ENCODE measurements around the gene PDIA2. TPM values are rescaled to one million over a fixed set of nuclear protein-coding genes. Genes with fewer than 3 reads are reported as not detected.

PDIA2 gene
- total RNA-seq, 1 donor from 2014 or later, result not detected

DNA sequence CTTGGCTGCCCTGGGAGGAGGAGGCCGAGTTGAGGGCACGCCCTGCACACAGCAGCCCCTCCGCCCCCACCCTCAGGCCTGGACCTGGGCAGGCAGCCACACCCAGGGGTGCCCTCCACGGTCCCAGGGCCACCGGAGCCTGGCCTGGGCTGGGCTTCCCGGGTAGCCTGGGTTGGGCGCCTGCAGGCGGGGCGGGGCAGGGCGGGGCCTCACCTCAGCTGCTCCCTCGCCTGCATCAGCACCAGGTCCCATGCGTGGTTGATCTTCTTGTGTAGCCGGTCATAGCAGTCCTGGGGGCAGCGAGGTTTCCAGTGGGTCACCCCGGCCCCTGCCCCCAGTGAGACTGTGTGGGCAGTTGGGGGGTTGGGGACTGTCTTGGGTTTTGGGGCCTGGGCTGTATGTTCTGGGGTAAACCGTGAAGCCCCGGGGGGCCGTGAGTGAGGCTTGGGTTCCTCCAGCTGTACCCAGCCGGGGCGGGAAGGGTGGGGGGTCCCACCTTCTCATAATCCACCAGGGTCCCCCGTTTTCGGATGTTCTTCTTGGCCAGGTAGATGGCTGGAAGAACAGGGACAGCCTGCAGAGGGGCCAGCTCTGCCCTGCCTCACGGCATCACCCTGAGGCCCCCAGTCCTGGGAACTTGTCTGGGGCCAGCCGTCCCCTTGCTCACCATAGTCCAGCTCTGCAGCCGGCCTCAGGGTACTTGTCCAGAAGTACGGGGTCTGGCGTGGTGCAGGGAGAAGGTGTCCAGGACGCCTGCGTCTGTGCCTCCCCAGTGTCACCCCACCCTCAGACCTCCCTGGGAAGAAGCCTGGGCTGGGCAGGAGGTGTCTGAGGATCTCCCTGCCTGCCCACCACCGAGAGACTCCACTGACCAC lies 9.2 kb upstream of the PDIA2 start:
- Histone ChIP-seq H3K27ac (no peak overlapping the region), H3K4me1 (peaks cover 8% of the 10 kb centered on the region), H3K36me3 (no peaks in the 10 kb centered on the region), H3K9me3 (no peaks in the 10 kb centered on the region), H3K4me3 (no peak overlapping the region), H3K27me3 (ENCODE audit: low read depth) (peaks cover 27% of the 10 kb centered on the region)
- TF ChIP-seq, protein P1, sequence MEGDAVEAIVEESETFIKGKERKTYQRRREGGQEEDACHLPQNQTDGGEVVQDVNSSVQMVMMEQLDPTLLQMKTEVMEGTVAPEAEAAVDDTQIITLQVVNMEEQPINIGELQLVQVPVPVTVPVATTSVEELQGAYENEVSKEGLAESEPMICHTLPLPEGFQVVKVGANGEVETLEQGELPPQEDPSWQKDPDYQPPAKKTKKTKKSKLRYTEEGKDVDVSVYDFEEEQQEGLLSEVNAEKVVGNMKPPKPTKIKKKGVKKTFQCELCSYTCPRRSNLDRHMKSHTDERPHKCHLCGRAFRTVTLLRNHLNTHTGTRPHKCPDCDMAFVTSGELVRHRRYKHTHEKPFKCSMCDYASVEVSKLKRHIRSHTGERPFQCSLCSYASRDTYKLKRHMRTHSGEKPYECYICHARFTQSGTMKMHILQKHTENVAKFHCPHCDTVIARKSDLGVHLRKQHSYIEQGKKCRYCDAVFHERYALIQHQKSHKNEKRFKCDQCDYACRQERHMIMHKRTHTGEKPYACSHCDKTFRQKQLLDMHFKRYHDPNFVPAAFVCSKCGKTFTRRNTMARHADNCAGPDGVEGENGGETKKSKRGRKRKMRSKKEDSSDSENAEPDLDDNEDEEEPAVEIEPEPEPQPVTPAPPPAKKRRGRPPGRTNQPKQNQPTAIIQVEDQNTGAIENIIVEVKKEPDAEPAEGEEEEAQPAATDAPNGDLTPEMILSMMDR (IDR thresholded peaks at IDR 0.05), result no peak
- DNase-seq (no peak), ATAC-seq (peak; percentile 1 to 3)
- intact Hi-C loops (cut with DNase I), result no loop called here

DNA sequence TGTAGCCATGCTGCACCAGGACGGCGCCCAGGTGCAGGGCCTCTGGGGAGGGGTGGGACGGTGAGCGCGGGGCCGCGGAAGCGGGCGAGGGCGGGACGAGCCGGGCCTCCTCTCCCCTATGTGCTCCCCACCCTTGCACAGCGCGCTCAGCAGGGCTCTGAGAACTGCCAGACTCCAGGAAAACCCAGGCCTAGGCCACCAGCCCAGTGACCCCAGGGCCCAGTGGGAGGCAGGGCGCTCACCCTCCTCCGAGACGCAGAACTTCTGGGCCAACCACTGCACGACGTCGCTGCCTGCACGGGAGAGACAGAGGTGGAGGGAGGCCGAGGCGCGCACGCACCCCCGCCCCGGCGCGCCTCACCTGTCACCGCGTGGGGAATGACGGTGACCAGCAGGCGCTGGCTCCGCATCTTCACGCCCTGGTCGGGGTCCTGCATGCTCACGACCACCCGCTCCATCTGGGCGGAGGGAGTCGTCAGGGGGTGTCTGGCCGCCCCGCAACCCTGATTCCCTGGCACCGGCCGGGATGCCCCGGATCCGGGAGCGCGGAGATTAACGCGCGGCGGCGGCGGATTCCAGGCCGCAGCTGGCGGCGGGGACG lies 7.8 kb upstream of the PDIA2 start:
- Histone ChIP-seq H3K4me3 (peak overlapping the region; percentile 58), H3K4me1 (peaks cover 8% of the 10 kb centered on the region), H3K36me3 (no peaks in the 10 kb centered on the region), H3K27ac (no peak overlapping the region), H3K27me3 (ENCODE audit: low read depth) (peaks cover 37% of the 10 kb centered on the region), H3K9me3 (no peaks in the 10 kb centered on the region)
- DNase-seq, result no peak
- ATAC-seq, result peak in 1 of 2 donors; percentile 15
- intact Hi-C loops (cut with DNase I), result no loop called here
- TF ChIP-seq, protein P1 (IDR thresholded peaks at IDR 0.05), result no peak

DNA sequence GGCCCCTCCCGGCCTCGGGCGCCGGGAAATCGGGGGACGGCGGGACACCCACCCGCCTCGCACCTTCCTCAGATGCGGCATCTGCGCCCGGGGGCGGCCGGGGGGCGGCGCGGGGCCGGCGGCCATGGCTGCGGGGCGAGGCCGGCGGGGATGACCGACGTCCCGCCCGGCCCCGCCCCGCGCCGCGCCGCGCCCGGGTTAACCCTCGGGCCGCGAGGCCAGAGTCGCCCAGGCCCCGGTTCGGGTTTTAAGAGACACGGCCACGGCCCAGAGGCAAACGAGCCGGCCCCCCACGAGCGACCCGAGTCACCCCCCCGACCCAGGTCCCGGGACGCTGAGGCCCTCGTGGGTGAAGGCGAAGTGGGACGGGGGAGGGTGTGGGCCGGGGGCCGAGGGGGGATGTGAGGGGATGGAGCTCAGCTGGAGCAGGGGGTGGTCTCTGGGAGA lies 7.2 kb upstream of the PDIA2 start, which contains the start of gene RGS11:
Gene RGS11 (minus strand): TSS at position 159 of the 447 bp plus-strand sequence. CDS start 33 bp downstream, at position 126.
- DNase-seq (no peak), ATAC-seq (peak in 1 of 2 donors; percentile 17)
- intact Hi-C loops (cut with DNase I), result no loop called here
- Histone ChIP-seq H3K4me3 (peak within 1 kb of the TSS; percentile 58), H3K4me1 (peaks cover 10% of the 10 kb centered on the region), H3K36me3 (no peaks in the 10 kb centered on the region), H3K27me3 (ENCODE audit: low read depth) (peaks cover 41% of the 10 kb centered on the region), H3K9me3 (no peaks in the 10 kb centered on the region), H3K27ac (no peak within 1 kb of the TSS)
- TF ChIP-seq, protein P1 (IDR thresholded peaks at IDR 0.05), result no peak

DNA sequence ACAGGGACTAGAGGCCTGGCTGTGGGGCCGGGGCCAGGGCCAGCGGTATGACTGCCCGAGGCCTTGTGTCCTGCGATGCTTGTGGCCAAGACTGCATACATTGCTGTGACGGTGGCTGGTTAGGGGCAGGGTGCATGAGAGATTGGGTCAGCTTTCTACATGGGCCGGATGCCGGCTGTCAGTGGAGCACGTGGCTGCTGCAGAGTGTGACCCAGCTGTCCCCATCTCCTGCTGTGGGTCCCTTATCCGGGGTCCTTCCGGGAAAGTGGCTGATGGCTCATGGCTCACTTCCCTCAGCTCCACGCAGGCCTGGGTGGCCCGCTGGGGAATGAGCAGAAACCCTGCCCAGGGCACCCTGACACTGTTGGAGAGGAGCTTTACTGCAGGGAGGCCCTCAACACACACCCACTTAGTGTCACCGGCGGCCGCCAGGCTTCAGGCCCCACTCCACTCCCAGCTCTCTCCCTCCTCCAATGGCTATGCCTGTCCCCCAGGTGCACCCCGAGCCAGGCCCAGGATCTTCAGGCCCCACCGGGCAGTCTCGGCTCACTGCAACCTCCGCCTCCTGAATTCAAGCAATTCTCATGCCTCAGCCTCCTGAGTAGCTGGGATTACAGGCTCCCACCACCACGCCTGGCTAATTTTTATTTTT lies 6.4 kb upstream of the PDIA2 start:
- no peaks in the 10 kb centered on the region for H3K9me3 ChIP-seq
- H3K36me3 ChIP-seq, result no peaks in the 10 kb centered on the region
- TF ChIP-seq, protein P1 (IDR thresholded peaks at IDR 0.05), result no peak
- H3K27ac ChIP-seq, result no peak overlapping the region
- intact Hi-C loops (cut with DNase I), result no loop called here
- ATAC-seq, result no peak
- H3K27me3 ChIP-seq (ENCODE audit: low read depth), result peaks cover 48% of the 10 kb centered on the region
- no peak for DNase-seq
- peak overlapping the region; percentile 58 for H3K4me3 ChIP-seq
- H3K4me1 ChIP-seq, result peaks cover 15% of the 10 kb centered on the region

DNA sequence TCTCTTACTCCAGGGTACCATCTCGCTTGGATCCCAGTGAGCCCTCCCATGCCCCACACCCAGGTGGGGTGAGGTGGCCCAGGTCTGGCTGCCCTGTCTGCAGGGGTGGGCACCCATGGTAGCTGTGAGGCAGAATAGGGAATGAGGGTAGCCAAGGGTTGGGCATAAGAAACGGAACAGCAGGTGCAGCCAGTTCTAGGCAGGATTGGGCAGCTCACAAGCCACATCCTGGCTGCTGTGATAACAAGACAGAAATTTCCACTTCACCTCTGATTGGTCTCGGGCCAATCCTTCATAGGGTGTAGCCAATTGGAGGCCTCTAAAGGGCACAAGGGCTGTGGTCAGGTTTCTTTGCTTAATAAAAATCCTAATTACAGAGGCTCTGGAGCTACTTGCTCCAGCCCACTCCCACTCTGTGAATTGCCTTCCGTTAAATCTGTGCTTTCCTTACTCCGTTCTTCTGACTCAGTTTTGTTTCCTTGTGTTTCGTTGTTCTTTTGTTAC lies 4.0 kb upstream of the PDIA2 start:
- no peaks in the 10 kb centered on the region for H3K9me3 ChIP-seq
- TF ChIP-seq, protein P1 (IDR thresholded peaks at IDR 0.05), result no peak
- H3K36me3 ChIP-seq, result no peaks in the 10 kb centered on the region
- intact Hi-C loops (cut with DNase I), result no loop called here
- H3K27ac ChIP-seq, result no peak overlapping the region
- no peak overlapping the region for H3K4me3 ChIP-seq
- no peak for DNase-seq
- peak; percentile 22 to 37 for ATAC-seq
- H3K27me3 ChIP-seq (ENCODE audit: low read depth), result peaks cover 50% of the 10 kb centered on the region
- H3K4me1 ChIP-seq, result peaks cover 15% of the 10 kb centered on the region

Measured in lower lobe of right lung (tissue), 2 donors.